GM18861 (cell line): Measurements from ENCODE around the gene RNASEH2C.
"Not testable (repeated sequence)": the region's sequence is repeated elsewhere in the genome, so short reads cannot be mapped to it uniquely, and the experiment has no call there.

ENCODE experiments used
- ATAC-seq: cut with Tn5 transposase; IDR thresholded peaks from one replicate; pipeline ENCODE4 v1.9.1; 2021; ENCODE audit not compliant: unreplicated experiment

Gene RNASEH2C

GRCh38 chr11:65717906-65718305 is 2.7 kb downstream of the RNASEH2C start:
- no peak for ATAC-seq

GRCh38 chr11:65716774-65717405 is 3.7 kb downstream of the RNASEH2C start:
- ATAC-seq, result no peak

- ATAC-seq, result no peak
These were observed 4.3 kb downstream of the RNASEH2C start for GRCh38 chr11:65716302-65716701.

GRCh38 chr11:65714433-65714832 is 6.2 kb downstream of the RNASEH2C start:
- no peak for ATAC-seq

- ATAC-seq, result no peak
These were observed 7.2 kb downstream of the RNASEH2C start for GRCh38 chr11:65713212-65713969.

GRCh38 chr11:65712633-65713076 is 7.9 kb downstream of the RNASEH2C start:
- peak; percentile 14 for ATAC-seq

- ATAC-seq, result peak; percentile 64
These were observed 8.6 kb downstream of the RNASEH2C start, which contains the start of gene KAT5 for GRCh38 chr11:65711785-65712632. TSS of gene KAT5 (plus strand) at chr11:65712252. CDS start at chr11:65712268, 16 bp downstream.

- no peak for ATAC-seq
These were observed 10.2 kb downstream of the RNASEH2C start for GRCh38 chr11:65710421-65710820.

GRCh38 chr11:65709661-65710060 is 10.9 kb downstream of the RNASEH2C start:
- no peak for ATAC-seq

GRCh38 chr11:65708451-65708850 is 12.1 kb downstream of the RNASEH2C start:
- ATAC-seq, result no peak

- ATAC-seq, result not testable (repeated sequence)
These were observed 13.6 kb downstream of the RNASEH2C start for GRCh38 chr11:65707002-65707401.

- ATAC-seq, result not testable (repeated sequence)
These were observed 14.3 kb downstream of the RNASEH2C start for GRCh38 chr11:65706303-65706763.

GRCh38 chr11:65703846-65704245 is 16.8 kb downstream of the RNASEH2C start:
- no peak for ATAC-seq

- no peak for ATAC-seq
These were observed 18.9 kb downstream of the RNASEH2C start for GRCh38 chr11:65701686-65702085.

- no peak for ATAC-seq
These were observed 20.2 kb downstream of the RNASEH2C start for GRCh38 chr11:65700399-65700798.

GRCh38 chr11:65699306-65699705 is 21.3 kb downstream of the RNASEH2C start:
- ATAC-seq, result no peak

- ATAC-seq, result no peak
These were observed 22.4 kb downstream of the RNASEH2C start for GRCh38 chr11:65698205-65698604.

- no peak for ATAC-seq
These were observed 23.6 kb downstream of the RNASEH2C start for GRCh38 chr11:65696802-65697552.

GRCh38 chr11:65695459-65696241 is 24.9 kb downstream of the RNASEH2C start:
- no peak for ATAC-seq

- no peak for ATAC-seq
These were observed 28.2 kb downstream of the RNASEH2C start for GRCh38 chr11:65692367-65692766.
